H1 (cell line): ENCODE measurements around the gene AFG1L. TPM values are rescaled to one million over a fixed set of nuclear protein-coding genes. Genes with fewer than 3 reads are reported as not detected.

Source experiments
- CTCF ChIA-PET: fragments of 300-600 bp; sonication (Branson Sonifier 250); formaldehyde crosslinking; loops from one replicate; lab custom pipeline; 2021; ENCODE audit not compliant: partially characterized antibody; lab: Charles Lee
- POLR2A ChIA-PET: fragments of 300-600 bp; sonication (Branson Sonifier 250); formaldehyde crosslinking; loops from one replicate; lab custom pipeline; 2021; ENCODE audit warnings: inconsistent platforms; ENCODE audit not compliant: partially characterized antibody; lab: Charles Lee
- DNase-seq, 2 experiments: peaks; one replicate each; pipeline versions ENCODE4 v3.0.0 to v3.0.0-alpha.2; 2010 to 2022; ENCODE audit warnings: low spot score in 2 of 2, low read depth in 1 of 2, mixed read lengths in 1 of 2
- FAIRE-seq: peaks from 2 replicates; lab custom pipeline; 2011; peaks lifted over from hg19 to GRCh38; lab: Jason Lieb, UNC
- H2AFZ ChIP-seq: 2 replicates; pipeline ENCODE4 v1.8.1; 2012; ENCODE audit warnings: low read length, inconsistent platforms
- H2AK5ac ChIP-seq: 2 replicates; pipeline ENCODE4 v1.6.1; 2013; ENCODE audit warnings: low read depth, low read length
- H2BK120ac ChIP-seq: replicated peaks from 2 replicates; pipeline ENCODE3; 2013; ENCODE audit warnings: low read depth, low read length, inconsistent platforms
- H2BK12ac ChIP-seq: 2 replicates; pipeline ENCODE4 v1.6.1; 2013; ENCODE audit warnings: low read depth, low read length
- H2BK15ac ChIP-seq: 2 replicates; pipeline ENCODE4 v1.6.1; 2013; ENCODE audit warnings: low read length
- H2BK20ac ChIP-seq: 2 replicates; pipeline ENCODE4 v1.6.1; 2013; ENCODE audit warnings: low read length
- H2BK5ac ChIP-seq: 2 replicates; pipeline ENCODE4 v1.6.1; 2013; ENCODE audit warnings: low read depth, low read length
- H3K14ac ChIP-seq: 2 replicates; pipeline ENCODE4 v1.6.1; 2013; ENCODE audit warnings: inconsistent platforms; ENCODE audit not compliant: insufficient read length
- H3K18ac ChIP-seq: 2 replicates; pipeline ENCODE4 v1.6.1; 2013; ENCODE audit warnings: low read length; ENCODE audit errors: extremely low read depth
- H3K23ac ChIP-seq: 2 replicates; pipeline ENCODE4 v1.6.1; 2013; ENCODE audit warnings: inconsistent platforms; ENCODE audit not compliant: insufficient read length
- H3K23me2 ChIP-seq: 2 replicates; pipeline ENCODE4 v1.6.1; 2013; ENCODE audit warnings: low read depth, low read length
- H3K27ac ChIP-seq: 2 replicates; pipeline ENCODE4 v1.6.1; 2011; ENCODE audit warnings: low read depth, low read length, inconsistent platforms
- H3K27me3 ChIP-seq, 4 experiments: replicated peaks in 1 of 4; 1 replicate in 1 of 4; 2 replicates in 3 of 4; pipeline versions ENCODE4 v1.6.1 to v1.8.1; 2011 to 2013; ENCODE audit warnings: low read length in 3 of 4, mild to moderate bottlenecking in 3 of 4, inconsistent platforms in 2 of 4, mixed read lengths in 2 of 4, moderate library complexity in 1 of 4; ENCODE audit not compliant: control insufficient read depth in 3 of 4, insufficient read depth in 3 of 4; ENCODE audit errors: extremely low read depth in 1 of 4
- H3K36me3 ChIP-seq, 4 experiments: 2 replicates each; pipeline versions ENCODE4 v1.6.1 to v1.8.1; 2011 to 2013; ENCODE audit warnings: mild to moderate bottlenecking in 4 of 4, low read length in 3 of 4, moderate library complexity in 2 of 4, control low read depth in 1 of 4, inconsistent platforms in 1 of 4; ENCODE audit not compliant: insufficient read depth in 4 of 4, control insufficient read depth in 2 of 4
- H3K4ac ChIP-seq: replicated peaks from 2 replicates; pipeline ENCODE3; 2013; ENCODE audit warnings: low read length, low read depth, mixed read lengths, inconsistent platforms; ENCODE audit not compliant: insufficient read length
- H3K4me1 ChIP-seq, 4 experiments: replicated peaks in 1 of 4; 1 replicate in 1 of 4; 2 replicates in 3 of 4; pipeline versions ENCODE4 v1.6.1 to v1.8.1; 2011 to 2013; ENCODE audit warnings: low read length in 3 of 4, inconsistent platforms in 2 of 4, mixed read lengths in 1 of 4; ENCODE audit not compliant: insufficient read depth in 4 of 4, control insufficient read depth in 3 of 4
- H3K4me2 ChIP-seq, 2 experiments: 2 replicates each; pipeline versions ENCODE4 v1.6.1 to v1.8.1; 2011 to 2013; ENCODE audit warnings: low read depth in 2 of 2, low read length in 2 of 2, control low read depth in 1 of 2, inconsistent platforms in 1 of 2, mild to moderate bottlenecking in 1 of 2; ENCODE audit not compliant: insufficient read depth in 1 of 2
- H3K4me3 ChIP-seq, 4 experiments: fragments of 200-600, 300-600 bp in 1 of 4; sonication (generic), shearing (Covaris generic), sonication (Bioruptor Twin) in 1 of 4; 2 replicates each; pipeline versions ENCODE4 v1.5.1 to v1.8.1; 2011 to 2016; ENCODE audit warnings: low read length in 4 of 4, low read depth in 3 of 4, control low read depth in 2 of 4, inconsistent platforms in 2 of 4, mild to moderate bottlenecking in 2 of 4, mixed read lengths in 1 of 4, moderate library complexity in 1 of 4; ENCODE audit not compliant: insufficient read depth in 2 of 4; ENCODE audit errors: extremely low read depth in 1 of 4
- H3K56ac ChIP-seq: replicated peaks from 2 replicates; pipeline ENCODE3; 2013; ENCODE audit warnings: low read depth, mild to moderate bottlenecking, mixed read lengths, low read length, inconsistent platforms; ENCODE audit not compliant: insufficient read length
- H3K79me1 ChIP-seq: 2 replicates; pipeline ENCODE4 v1.6.1; 2013; ENCODE audit warnings: low read depth, low read length, control low read depth
- H3K79me2 ChIP-seq, 2 experiments: 2 replicates each; pipeline versions ENCODE4 v1.6.1 to v1.8.1; 2012 to 2013; ENCODE audit warnings: low read length in 2 of 2, mild to moderate bottlenecking in 2 of 2, inconsistent platforms in 1 of 2; ENCODE audit not compliant: insufficient read depth in 2 of 2, control insufficient read depth in 1 of 2
- H3K9ac ChIP-seq, 4 experiments: replicated peaks in 1 of 4; 1 replicate in 1 of 4; 2 replicates in 3 of 4; pipeline versions ENCODE4 v1.6.1 to v1.8.1; 2011 to 2013; ENCODE audit warnings: low read depth in 3 of 4, low read length in 3 of 4, control low read depth in 2 of 4, mild to moderate bottlenecking in 2 of 4, moderate library complexity in 2 of 4, inconsistent platforms in 1 of 4; ENCODE audit errors: extremely low read depth in 1 of 4
- H3K9me3 ChIP-seq, 2 experiments: 2 replicates each; pipeline versions ENCODE4 v1.6.1 to v1.8.1; 2012 to 2013; ENCODE audit warnings: mild to moderate bottlenecking in 2 of 2, moderate library complexity in 2 of 2, control low read depth in 1 of 2, inconsistent platforms in 1 of 2, low read depth in 1 of 2, low read length in 1 of 2, mixed read lengths in 1 of 2; ENCODE audit not compliant: insufficient read depth in 2 of 2
- H4K20me1 ChIP-seq, 2 experiments: replicated peaks in 1 of 2; 2 replicates each; pipeline versions ENCODE3 to v1.8.1; 2011 to 2013; ENCODE audit warnings: inconsistent platforms in 2 of 2, low read length in 2 of 2, mild to moderate bottlenecking in 1 of 2; ENCODE audit not compliant: insufficient read depth in 2 of 2, control insufficient read depth in 1 of 2
- H4K5ac ChIP-seq: 2 replicates; pipeline ENCODE4 v1.6.1; 2013; ENCODE audit warnings: low read length, low read depth, mixed read lengths, inconsistent platforms; ENCODE audit not compliant: insufficient read length
- H4K8ac ChIP-seq: 2 replicates; pipeline ENCODE4 v1.8.0; 2013; ENCODE audit warnings: mild to moderate bottlenecking, moderate library complexity, low read length, inconsistent platforms; ENCODE audit not compliant: insufficient read depth; ENCODE audit errors: extremely low read depth
- H4K91ac ChIP-seq: replicated peaks from 2 replicates; pipeline ENCODE3; 2013; ENCODE audit warnings: low read length, mixed read lengths, inconsistent platforms; ENCODE audit not compliant: insufficient read length
- CBX5 ChIP-seq: fragments of 300-800, 300-1000 bp; sonication (generic); IDR thresholded peaks from 2 replicates; pipeline ENCODE4 v1.7.1; 2016; ENCODE audit warnings: antibody characterized with exemption, low read length, low read depth
- CBX8 ChIP-seq: fragments of 300-800, 300-1000 bp; sonication (generic); IDR thresholded peaks from 2 replicates; pipeline ENCODE4 v1.7.1; 2016; ENCODE audit warnings: low read depth, low read length, borderline replicate concordance
- CEBPB ChIP-seq: IDR thresholded peaks from 2 replicates; pipeline ENCODE4 v1.6.1; 2012; ENCODE audit warnings: low read depth, low read length
- CREB1 ChIP-seq: IDR thresholded peaks from 2 replicates; pipeline ENCODE4 v1.6.1; 2012; ENCODE audit warnings: inconsistent platforms
- CTBP2 ChIP-seq: IDR thresholded peaks from 2 replicates; pipeline ENCODE4 v1.7.0; 2011; ENCODE audit warnings: borderline replicate concordance, mild to moderate bottlenecking, moderate library complexity, mixed read lengths, low read length; ENCODE audit not compliant: insufficient read depth, insufficient read length
- E2F6 ChIP-seq: IDR thresholded peaks from 2 replicates; pipeline ENCODE4 v1.6.1; 2012; ENCODE audit warnings: inconsistent platforms
- EGR1 ChIP-seq: IDR thresholded peaks from 2 replicates; pipeline ENCODE4 v1.6.1; 2011; ENCODE audit warnings: low read depth, low read length, borderline replicate concordance
- GABPA ChIP-seq: IDR thresholded peaks from 2 replicates; pipeline ENCODE4 v1.6.1; 2011; ENCODE audit warnings: mild to moderate bottlenecking, low read length, moderate library complexity, borderline replicate concordance; ENCODE audit not compliant: insufficient read depth
- GTF2F1 ChIP-seq: IDR thresholded peaks from 2 replicates; pipeline ENCODE4 v1.6.1; 2012; ENCODE audit warnings: low read depth, low read length, improper control_type of control experiment, borderline replicate concordance
- JUND ChIP-seq: IDR thresholded peaks from 2 replicates; pipeline ENCODE4 v1.6.1; 2011; ENCODE audit warnings: mild to moderate bottlenecking, improper control_type of control experiment, low read length
- NRF1 ChIP-seq: IDR thresholded peaks from 2 replicates; pipeline ENCODE4 v1.6.1; 2011; ENCODE audit warnings: mild to moderate bottlenecking, low read depth, low read length, improper control_type of control experiment
- RAD21 ChIP-seq, 2 experiments: IDR thresholded peaks in 1 of 2; conservative IDR thresholded peaks in 1 of 2; 2 replicates each; pipeline ENCODE4 v1.6.1; 2011; ENCODE audit warnings: low read depth in 2 of 2, low read length in 2 of 2, improper control_type of control experiment in 1 of 2, inconsistent platforms in 1 of 2, mild to moderate bottlenecking in 1 of 2, moderate library complexity in 1 of 2
- SIRT6 ChIP-seq: IDR thresholded peaks from one replicate; pipeline ENCODE4 v1.7.1; 2012; ENCODE audit warnings: low read length, inconsistent platforms
- SP1 ChIP-seq: IDR thresholded peaks from 2 replicates; pipeline ENCODE4 v1.6.1; 2011; ENCODE audit warnings: low read depth, low read length
- TEAD4 ChIP-seq: IDR thresholded peaks from 2 replicates; pipeline ENCODE4 v1.6.1; 2012; ENCODE audit warnings: low read depth, low read length, inconsistent platforms, mixed read lengths
- WGBS, 2 experiments: shearing (Covaris generic) in 1 of 2; methylation state at CpG; one replicate each; pipeline versions ENCODE4 v1.1.6 to v1.1.7; 2013 to 2015; ENCODE audit warnings: low lambda C conversion rate in 2 of 2, mixed read lengths in 2 of 2, inconsistent platforms in 1 of 2, low coverage in 1 of 2, missing lambda C conversion rate in 1 of 2; ENCODE audit not compliant: insufficient replicate concordance in 2 of 2, insufficient coverage in 1 of 2, insufficient read length in 1 of 2; ENCODE audit errors: extremely low coverage in 1 of 2, missing lambda C conversion rate in 1 of 2; 5-methylcytosine and 5-hydroxymethylcytosine counted together
- polyA plus RNA-seq, 7 experiments: library from polyadenylated mRNA; depleted of rRNA in 3 of 7; stranded (reverse) in 5 of 7; unstranded in 2 of 7; fragments of >200 nt in 5 of 7; fragments of 200-250 nt in 2 of 7; gene quantifications; 1 replicate in 5 of 7; 2 replicates in 1 of 7; 4 replicates in 1 of 7; pipeline versions ENCODE4 v1.2.1 to v1.2.3, GENCODE V29; 2011 to 2013; ENCODE audit warnings: missing spikeins in 2 of 7, mixed read lengths in 2 of 7
- total RNA-seq: library from RNA; stranded (reverse); fragmentation: NEBNext Ultra II Directional; extraction: Animal tissue kit (Norgen Biotek cat#: 25700); gene quantifications from 2 replicates; pipeline ENCODE4 v1.2.1, GENCODE V29; 2021

AFG1L gene
- total and polyA plus RNA-seq, 2 of the 8 experiments (the other 6 are each of a cell fraction or from before 2014, with no cell fraction given) = 0.98 to 5.7 TPM

GRCh38 chr6:108360919-108361311 is 66.1 kb downstream of the AFG1L start:
- H2BK20ac ChIP-seq = no peak overlapping the region
- H2AK5ac ChIP-seq = no peak overlapping the region
- H3K27ac ChIP-seq = no peak overlapping the region
- H2BK15ac ChIP-seq = no peak overlapping the region
- H3K4me3 ChIP-seq = no peak overlapping the region
- no peaks in the 10 kb centered on the region for H3K23me2 ChIP-seq
- CTCF ChIA-PET = interaction anchor here (1.2 kb wide), 1 partner anchor 133 kb away, joined by 4 read pairs; no protein-coding TSS in a partner anchor
- H2BK120ac ChIP-seq = no peak overlapping the region
- POLR2A ChIA-PET = interaction anchor here (1.1 kb wide), 1 partner anchor 100 kb away, joined by 3 read pairs; the partner anchor contains the start of gene SNX3
- H2BK12ac ChIP-seq = no peak overlapping the region
- no peaks in the 10 kb centered on the region for H3K9me3 ChIP-seq
- H3K14ac ChIP-seq = no peak overlapping the region
- H3K36me3 ChIP-seq = no peaks in the 10 kb centered on the region
- H4K20me1 ChIP-seq = peaks cover 1% of the 10 kb centered on the region in 2 experiments
- no peaks in the 10 kb centered on the region for H3K4me1 ChIP-seq
- H3K4me2 ChIP-seq = no peak overlapping the region
- H2AFZ ChIP-seq = no peak overlapping the region
- no peaks in the 10 kb centered on the region for H3K79me1 ChIP-seq
- no peak overlapping the region for H3K9ac ChIP-seq
- H3K23ac ChIP-seq = no peak overlapping the region
- WGBS, 2 experiments = 88% methylated on average over 2 of the region's 2 CpGs; no CpG with 5 or more reads in 1 of the 2 experiments
- no peak overlapping the region for H2BK5ac ChIP-seq
- H3K18ac ChIP-seq = no peak overlapping the region
- no peak for DNase-seq
- no peak overlapping the region for H4K91ac ChIP-seq
- H4K5ac ChIP-seq = no peak overlapping the region
- no peaks in the 10 kb centered on the region for H3K79me2 ChIP-seq
- FAIRE-seq = no peak
- no peak overlapping the region for H4K8ac ChIP-seq
- H3K27me3 ChIP-seq = no peaks in the 10 kb centered on the region
- no peak overlapping the region for H3K56ac ChIP-seq
- no peak overlapping the region for H3K4ac ChIP-seq
- TF ChIP-seq NRF1 (no peak), JUND (no peak), SP1 (no peak), SIRT6 (no peak), TEAD4 (no peak), CREB1 (no peak), CBX5 (no peak), EGR1 (no peak), GTF2F1 (no peak), CEBPB (no peak), CTBP2 (no peak), E2F6 (no peak), GABPA (no peak), CBX8 (no peak), RAD21 (IDR thresholded peaks at IDR 0.05 in 1 of 2, conservative IDR thresholded peaks at IDR 0.05 in 1 of 2; ENCODE audit: low read depth in 2 of 2, low read length in 2 of 2) (no peak)
